ENCODE results near the gene AFDN. TPM values are rescaled to one million over a fixed set of nuclear protein-coding genes. Genes with fewer than 3 reads are reported as not detected.

Gene AFDN
- total and polyA plus RNA-seq, 2 of the 8 experiments (the other 6 are each of a cell fraction or from before 2014, with no cell fraction given), result 53.4 to 192 TPM

DNA sequence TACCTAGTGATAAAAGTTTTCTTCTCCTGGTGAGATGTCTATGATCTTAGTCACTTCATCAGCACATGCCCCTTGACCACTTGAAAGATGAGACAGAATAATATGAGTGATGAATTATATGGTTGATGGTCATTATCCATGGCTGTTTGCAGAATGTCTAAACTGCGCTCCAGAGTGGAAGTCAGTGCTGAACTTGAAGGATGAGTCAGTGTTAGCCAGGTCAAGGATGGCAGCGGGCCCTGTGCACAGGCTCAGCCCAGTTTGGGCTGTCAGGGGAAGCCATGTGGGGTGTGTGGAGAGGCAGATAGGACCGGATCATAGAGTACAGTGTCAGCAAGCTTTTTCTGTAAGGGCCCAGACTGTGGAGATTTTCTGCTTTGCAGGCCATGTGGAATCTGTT lies 103.6 kb downstream of the AFDN start:
- CTCF ChIA-PET (ENCODE audit: partially characterized antibody), result no interaction called here
- TF ChIP-seq, protein P1, sequence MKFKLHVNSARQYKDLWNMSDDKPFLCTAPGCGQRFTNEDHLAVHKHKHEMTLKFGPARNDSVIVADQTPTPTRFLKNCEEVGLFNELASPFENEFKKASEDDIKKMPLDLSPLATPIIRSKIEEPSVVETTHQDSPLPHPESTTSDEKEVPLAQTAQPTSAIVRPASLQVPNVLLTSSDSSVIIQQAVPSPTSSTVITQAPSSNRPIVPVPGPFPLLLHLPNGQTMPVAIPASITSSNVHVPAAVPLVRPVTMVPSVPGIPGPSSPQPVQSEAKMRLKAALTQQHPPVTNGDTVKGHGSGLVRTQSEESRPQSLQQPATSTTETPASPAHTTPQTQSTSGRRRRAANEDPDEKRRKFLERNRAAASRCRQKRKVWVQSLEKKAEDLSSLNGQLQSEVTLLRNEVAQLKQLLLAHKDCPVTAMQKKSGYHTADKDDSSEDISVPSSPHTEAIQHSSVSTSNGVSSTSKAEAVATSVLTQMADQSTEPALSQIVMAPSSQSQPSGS (IDR thresholded peaks at IDR 0.05; ENCODE audit: low read length), result no peak
- TF ChIP-seq, protein P2, sequence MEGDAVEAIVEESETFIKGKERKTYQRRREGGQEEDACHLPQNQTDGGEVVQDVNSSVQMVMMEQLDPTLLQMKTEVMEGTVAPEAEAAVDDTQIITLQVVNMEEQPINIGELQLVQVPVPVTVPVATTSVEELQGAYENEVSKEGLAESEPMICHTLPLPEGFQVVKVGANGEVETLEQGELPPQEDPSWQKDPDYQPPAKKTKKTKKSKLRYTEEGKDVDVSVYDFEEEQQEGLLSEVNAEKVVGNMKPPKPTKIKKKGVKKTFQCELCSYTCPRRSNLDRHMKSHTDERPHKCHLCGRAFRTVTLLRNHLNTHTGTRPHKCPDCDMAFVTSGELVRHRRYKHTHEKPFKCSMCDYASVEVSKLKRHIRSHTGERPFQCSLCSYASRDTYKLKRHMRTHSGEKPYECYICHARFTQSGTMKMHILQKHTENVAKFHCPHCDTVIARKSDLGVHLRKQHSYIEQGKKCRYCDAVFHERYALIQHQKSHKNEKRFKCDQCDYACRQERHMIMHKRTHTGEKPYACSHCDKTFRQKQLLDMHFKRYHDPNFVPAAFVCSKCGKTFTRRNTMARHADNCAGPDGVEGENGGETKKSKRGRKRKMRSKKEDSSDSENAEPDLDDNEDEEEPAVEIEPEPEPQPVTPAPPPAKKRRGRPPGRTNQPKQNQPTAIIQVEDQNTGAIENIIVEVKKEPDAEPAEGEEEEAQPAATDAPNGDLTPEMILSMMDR (IDR thresholded peaks at IDR 0.05; ENCODE audit: control extremely low read depth in 1 of 3, insufficient read depth in 1 of 3, low read depth in 1 of 3, low read length in 3 of 3), result no peak

More for the DNA sequence above, 103.6 kb downstream of the AFDN start:
- no peak overlapping the region for H3K56ac ChIP-seq (replicated peaks; ENCODE audit: insufficient read length, low read depth, low read length)
- no peak overlapping the region for H3K9ac ChIP-seq (replicated peaks in 1 of 4; ENCODE audit: extremely low read depth in 1 of 4, low read depth in 3 of 4, low read length in 3 of 4)
- no peak overlapping the region for H3K18ac ChIP-seq (ENCODE audit: extremely low read depth, low read length)
- H3K4me2 ChIP-seq (ENCODE audit: insufficient read depth in 1 of 2, low read depth in 2 of 2, low read length in 2 of 2), result no peak overlapping the region
- H3K4me1 ChIP-seq (replicated peaks in 1 of 4; ENCODE audit: control insufficient read depth in 3 of 4, insufficient read depth in 4 of 4, low read length in 3 of 4), result no peaks in the 10 kb centered on the region
- H3K36me3 ChIP-seq (ENCODE audit: control insufficient read depth in 2 of 4, insufficient read depth in 4 of 4, low read length in 3 of 4), result peaks cover 5 to 74% (median 21%) of the 10 kb centered on the region in 4 experiments; a peak in 7 of 8 replicates
- no peaks in the 10 kb centered on the region; the same call in 1 of the 2 replicates for H3K79me1 ChIP-seq (ENCODE audit: low read depth, low read length)
- no peak overlapping the region for H4K8ac ChIP-seq (ENCODE audit: extremely low read depth, insufficient read depth, low read length)
- H2BK5ac ChIP-seq (ENCODE audit: low read depth, low read length), result no peak overlapping the region
- 93% methylated on average over 3 of the region's 3 CpGs; no CpG with 5 or more reads in 1 of the 2 experiments for WGBS, 2 experiments (ENCODE audit: extremely low coverage in 1 of 2, insufficient coverage in 1 of 2, insufficient read length in 1 of 2, insufficient replicate concordance in 2 of 2, low coverage in 1 of 2, low lambda C conversion rate in 2 of 2, missing lambda C conversion rate in 1 of 2)
- H4K20me1 ChIP-seq (replicated peaks in 1 of 2; ENCODE audit: control insufficient read depth in 1 of 2, insufficient read depth in 2 of 2, low read length in 2 of 2), result peaks cover 1 to 3% of the 10 kb centered on the region in 2 experiments
- H2BK15ac ChIP-seq (ENCODE audit: low read length), result no peak overlapping the region
- no peak overlapping the region for H2AK5ac ChIP-seq (ENCODE audit: low read depth, low read length)
- H4K5ac ChIP-seq (ENCODE audit: insufficient read length, low read depth, low read length), result no peak overlapping the region
- no peaks in the 10 kb centered on the region for H3K23me2 ChIP-seq (ENCODE audit: low read depth, low read length)
- no peak for FAIRE-seq
- H2AFZ ChIP-seq (ENCODE audit: low read length), result no peak overlapping the region
- no peak overlapping the region for H3K23ac ChIP-seq (ENCODE audit: insufficient read length)
- peaks cover 0 to 12% of the 10 kb centered on the region in 2 experiments; a peak in 2 of 4 replicates for H3K79me2 ChIP-seq (ENCODE audit: control insufficient read depth in 1 of 2, insufficient read depth in 2 of 2, low read length in 2 of 2)
- no peak for DNase-seq (ENCODE audit: low read depth in 1 of 2, low spot score in 2 of 2)
- no peaks in the 10 kb centered on the region for H3K27me3 ChIP-seq (replicated peaks in 1 of 4; ENCODE audit: control insufficient read depth in 3 of 4, extremely low read depth in 1 of 4, insufficient read depth in 3 of 4, low read length in 3 of 4)
- H3K4me3 ChIP-seq (ENCODE audit: extremely low read depth in 1 of 4, insufficient read depth in 2 of 4, low read depth in 3 of 4, low read length in 4 of 4), result no peak overlapping the region
- POLR2A ChIA-PET (ENCODE audit: partially characterized antibody), result no interaction called here
- H3K14ac ChIP-seq (ENCODE audit: insufficient read length), result no peak overlapping the region
- no peaks in the 10 kb centered on the region for H3K9me3 ChIP-seq (ENCODE audit: insufficient read depth in 2 of 2, low read depth in 1 of 2, low read length in 1 of 2)
- no peak overlapping the region for H2BK12ac ChIP-seq (ENCODE audit: low read depth, low read length)
- no peak overlapping the region for H2BK120ac ChIP-seq (replicated peaks; ENCODE audit: low read depth, low read length)
- H3K4ac ChIP-seq (replicated peaks; ENCODE audit: insufficient read length, low read depth, low read length), result no peak overlapping the region
- H3K27ac ChIP-seq (ENCODE audit: low read depth, low read length), result no peak overlapping the region
- no peak overlapping the region for H2BK20ac ChIP-seq (ENCODE audit: low read length)
- no peak overlapping the region for H4K91ac ChIP-seq (replicated peaks; ENCODE audit: insufficient read length, low read length)

Data from H1 (cell line).